Esophagus muscularis mucosa (tissue), 4 donors: ENCODE results near the gene SNAPC5. TPM values are rescaled to one million over a fixed set of nuclear protein-coding genes. Genes with fewer than 3 reads are reported as not detected.

Experiments used
- DNase-seq: peaks from one replicate; pipeline ENCODE4 v3.0.0-alpha.2; 2017; ENCODE audit errors: extremely low spot score
- H3K27ac ChIP-seq, 4 donors: fragments of 200-600 bp; sonication (generic); replicated peaks in 1 of 4; 1 replicate in 3 of 4; 2 replicates in 1 of 4; pipeline ENCODE4 v1.5.1; 2016 to 2019; ENCODE audit warnings: mild to moderate bottlenecking in 1 of 4
- H3K27me3 ChIP-seq, 4 donors: fragments of 200-600 bp; sonication (generic); one replicate each; pipeline versions ENCODE4 v1.5.1 to v1.6.0; 2016 to 2019
- H3K36me3 ChIP-seq, 4 donors: fragments of 200-600 bp; sonication (generic); one replicate each; pipeline ENCODE4 v1.5.1; 2016 to 2019
- H3K4me1 ChIP-seq, 4 donors: fragments of 200-600 bp; sonication (generic); one replicate each; pipeline ENCODE4 v1.5.1; 2016 to 2019
- H3K4me3 ChIP-seq, 4 donors: fragments of 200-600 bp; sonication (generic); 1 replicate in 2 of 4; 2 replicates in 2 of 4; pipeline ENCODE4 v1.5.1; 2016 to 2019; ENCODE audit warnings: mild to moderate bottlenecking in 4 of 4, moderate library complexity in 1 of 4
- H3K9me3 ChIP-seq, 4 donors: fragments of 200-600 bp; sonication (generic); 1 replicate in 3 of 4; 2 replicates in 1 of 4; pipeline ENCODE4 v1.5.1; 2016 to 2019
- CTCF ChIP-seq, 3 experiments: fragments of 200-600 bp in 2 of 3; fragments of 450-650 bp in 1 of 3; sonication (generic) in 2 of 3; IDR thresholded peaks; one replicate each; pipeline ENCODE4 v1.5.1; 2017 to 2019; ENCODE audit warnings: antibody characterized with exemption in 3 of 3, mild to moderate bottlenecking in 2 of 3, moderate library complexity in 1 of 3
- EP300 ChIP-seq: sonication (generic); formaldehyde crosslinking; IDR thresholded peaks from one replicate; pipeline ENCODE4 v1.6.1; 2017; ENCODE audit warnings: antibody characterized with exemption
- POLR2A ChIP-seq: fragments of 450-650 bp; IDR thresholded peaks from one replicate; pipeline ENCODE4 v1.6.1; 2017; ENCODE audit warnings: antibody characterized with exemption, moderate library complexity, mild to moderate bottlenecking, low read depth
- POLR2AphosphoS5 ChIP-seq, 2 donors: sonication (generic); formaldehyde crosslinking; IDR thresholded peaks; one replicate each; pipeline ENCODE4 v1.6.1; 2017; ENCODE audit warnings: antibody characterized with exemption in 2 of 2
- WGBS: methylation state at CpG from one replicate; pipeline ENCODE4 v1.1.5; 2018; 5-methylcytosine and 5-hydroxymethylcytosine counted together
- intact Hi-C: fragments of 100-400 bp; cut with DNase I; formaldehyde crosslinking; loops from one replicate; pipeline ENCODE4 v1.15.1; 2023
- total RNA-seq, 4 donors: library from RNA; depleted of rRNA; stranded (reverse); fragments of >200 nt; gene quantifications; one replicate each; pipeline versions ENCODE4 v1.1.0 to v1.2.1, GENCODE V29; 2016

Gene SNAPC5
- total RNA-seq, 4 donors from 2014 or later = 23.3 to 44.9 (median 34.7) TPM

GRCh38 chr15:66480267-66480666, 17.3 kb downstream of the SNAPC5 start:
- 89% methylated on average over 6 of the region's 6 CpGs for WGBS
- H3K9me3 ChIP-seq = no peaks in the 10 kb centered on the region
- intact Hi-C loops = no loop called here

GRCh38 chr15:66477011-66477410, 20.6 kb downstream of the SNAPC5 start:
- Histone ChIP-seq H3K36me3 (peaks cover 5 to 11% (median 7%) of the 10 kb centered on the region in 4 donors), H3K4me3 (no peak overlapping the region), H3K4me1 (peaks cover 8 to 14% (median 13%) of the 10 kb centered on the region in 4 donors), H3K27me3 (no peaks in the 10 kb centered on the region), H3K9me3 (no peaks in the 10 kb centered on the region), H3K27ac (no peak overlapping the region)
- 83% methylated on average over 2 of the region's 2 CpGs for WGBS
- TF ChIP-seq POLR2AphosphoS5 (IDR thresholded peaks at IDR 0.05) (no peak), CTCF (IDR thresholded peaks at IDR 0.05) (no peak), POLR2A (no peak), EP300 (no peak)
- DNase-seq = no peak
- intact Hi-C loops = no loop called here

More at GRCh38 chr15:66480267-66480666, 17.3 kb downstream of the SNAPC5 start:
- Histone ChIP-seq H3K4me1 (no peaks in the 10 kb centered on the region), H3K27ac (no peak overlapping the region), H3K36me3 (peaks cover 12 to 35% (median 25%) of the 10 kb centered on the region in 4 donors), H3K4me3 (no peak overlapping the region), H3K27me3 (no peaks in the 10 kb centered on the region)
- TF ChIP-seq EP300 = no peak
- TF ChIP-seq POLR2A = no peak
- TF ChIP-seq CTCF (IDR thresholded peaks at IDR 0.05) = no peak
- TF ChIP-seq POLR2AphosphoS5 (IDR thresholded peaks at IDR 0.05) = no peak
- DNase-seq = no peak

- no peak for DNase-seq
- intact Hi-C loops = no loop called here
- Histone ChIP-seq H3K4me3 (no peak overlapping the region), H3K9me3 (no peaks in the 10 kb centered on the region), H3K36me3 (peaks cover under 1 to 6% (median 2%) of the 10 kb centered on the region in 4 donors), H3K27me3 (no peaks in the 10 kb centered on the region), H3K27ac (no peak overlapping the region), H3K4me1 (peaks cover 10 to 17% (median 16%) of the 10 kb centered on the region in 4 donors)
- TF ChIP-seq CTCF (IDR thresholded peaks at IDR 0.05) (no peak), EP300 (no peak), POLR2AphosphoS5 (IDR thresholded peaks at IDR 0.05) (no peak), POLR2A (no peak)
- WGBS = 85% methylated on average over 4 of the region's 4 CpGs
These were observed 21.0 kb downstream of the SNAPC5 start for GRCh38 chr15:66476535-66476934.

- H3K4me3 ChIP-seq = no peak overlapping the region
- no peak for DNase-seq
- no peaks in the 10 kb centered on the region for H3K36me3 ChIP-seq
- 99% methylated on average over 3 of the region's 3 CpGs for WGBS
- H3K9me3 ChIP-seq = no peaks in the 10 kb centered on the region
- intact Hi-C loops = no loop called here
- no peaks in the 10 kb centered on the region for H3K27me3 ChIP-seq
- H3K27ac ChIP-seq = no peak overlapping the region
- peaks cover 10 to 19% (median 16%) of the 10 kb centered on the region in 4 donors for H3K4me1 ChIP-seq
- TF ChIP-seq POLR2A = no peak
These were observed 22.6 kb downstream of the SNAPC5 start for GRCh38 chr15:66474963-66475362.

DNA sequence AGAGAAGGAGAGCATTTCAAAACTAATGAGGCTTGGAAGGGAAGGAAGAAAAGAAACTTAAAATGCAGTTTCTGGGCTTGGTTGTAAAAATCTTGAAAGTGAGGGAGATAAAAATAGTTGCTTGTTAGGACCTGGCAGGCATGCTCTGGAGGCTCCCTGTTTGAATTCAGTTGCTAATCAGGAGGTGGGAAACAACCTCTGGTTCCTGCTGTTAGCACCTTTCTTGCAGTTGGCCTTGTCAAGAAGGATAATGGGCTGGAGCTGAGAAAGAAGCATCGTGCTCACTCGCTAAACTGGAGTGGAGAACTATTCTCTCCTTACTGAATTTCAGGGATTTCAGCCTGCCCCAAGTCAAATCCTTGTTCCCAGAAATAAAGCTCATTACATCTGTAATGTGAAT, 23.4 kb downstream of the SNAPC5 start:
- WGBS = 90% methylated on average over 2 of the region's 2 CpGs
- TF ChIP-seq POLR2AphosphoS5 (IDR thresholded peaks at IDR 0.05) = no peak
- no peak for TF ChIP-seq POLR2A
- TF ChIP-seq EP300 = no peak
- no peak for TF ChIP-seq CTCF (IDR thresholded peaks at IDR 0.05)
- no peaks in the 10 kb centered on the region for H3K9me3 ChIP-seq
- H3K4me3 ChIP-seq = no peak overlapping the region
- H3K4me1 ChIP-seq = peaks cover 10 to 19% (median 16%) of the 10 kb centered on the region in 4 donors
- H3K27ac ChIP-seq = no peak overlapping the region
- intact Hi-C loops = no loop called here
- no peaks in the 10 kb centered on the region for H3K36me3 ChIP-seq
- no peaks in the 10 kb centered on the region for H3K27me3 ChIP-seq
- no peak for DNase-seq
